ENCODE results near the gene SLC7A7.
"Not testable (repeated sequence)": the region's sequence is repeated elsewhere in the genome, so short reads cannot be mapped to it uniquely, and the experiment has no call there.

DNA sequence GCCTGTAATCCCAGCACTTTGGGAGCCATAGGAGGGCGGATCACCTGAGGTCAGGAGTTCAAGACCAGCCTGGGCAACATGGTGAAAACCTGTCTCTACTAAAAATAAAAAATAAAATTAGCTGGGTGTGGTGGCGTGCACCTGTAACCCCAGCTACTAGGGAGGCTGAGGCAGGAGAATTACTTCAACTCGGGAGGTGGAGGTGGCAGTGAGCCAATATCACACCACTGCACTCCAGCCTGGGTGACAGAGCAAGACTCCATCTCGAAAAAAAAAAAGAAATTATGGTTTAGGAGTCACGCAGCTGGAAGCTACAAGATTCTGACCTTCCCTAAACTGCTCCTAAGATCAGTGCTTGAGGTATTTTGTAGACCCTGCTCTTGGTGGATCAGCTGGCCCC is 21.7 kb downstream of the SLC7A7 start:
- TF ChIP-seq, protein P1, sequence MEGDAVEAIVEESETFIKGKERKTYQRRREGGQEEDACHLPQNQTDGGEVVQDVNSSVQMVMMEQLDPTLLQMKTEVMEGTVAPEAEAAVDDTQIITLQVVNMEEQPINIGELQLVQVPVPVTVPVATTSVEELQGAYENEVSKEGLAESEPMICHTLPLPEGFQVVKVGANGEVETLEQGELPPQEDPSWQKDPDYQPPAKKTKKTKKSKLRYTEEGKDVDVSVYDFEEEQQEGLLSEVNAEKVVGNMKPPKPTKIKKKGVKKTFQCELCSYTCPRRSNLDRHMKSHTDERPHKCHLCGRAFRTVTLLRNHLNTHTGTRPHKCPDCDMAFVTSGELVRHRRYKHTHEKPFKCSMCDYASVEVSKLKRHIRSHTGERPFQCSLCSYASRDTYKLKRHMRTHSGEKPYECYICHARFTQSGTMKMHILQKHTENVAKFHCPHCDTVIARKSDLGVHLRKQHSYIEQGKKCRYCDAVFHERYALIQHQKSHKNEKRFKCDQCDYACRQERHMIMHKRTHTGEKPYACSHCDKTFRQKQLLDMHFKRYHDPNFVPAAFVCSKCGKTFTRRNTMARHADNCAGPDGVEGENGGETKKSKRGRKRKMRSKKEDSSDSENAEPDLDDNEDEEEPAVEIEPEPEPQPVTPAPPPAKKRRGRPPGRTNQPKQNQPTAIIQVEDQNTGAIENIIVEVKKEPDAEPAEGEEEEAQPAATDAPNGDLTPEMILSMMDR (IDR thresholded peaks at IDR 0.05) = not testable (repeated sequence)
- TF ChIP-seq EP300, POLR2AphosphoS5, POLR2A (IDR thresholded peaks at IDR 0.05): not testable (repeated sequence)

Data from upper lobe of left lung (tissue), 4 donors.